ENCODE results near the gene CRTC1. TPM values are rescaled to one million over a fixed set of nuclear protein-coding genes. Genes with fewer than 3 reads are reported as not detected.
A peak's percentile ranks its signal among the peaks of the same experiment; 100 is the strongest.

Gene CRTC1
- total and polyA plus RNA-seq, 8 donors, result 5.2 to 18.1 (median 7.5) TPM

- ATAC-seq, result no peak
- no peak overlapping the region for H3K27ac ChIP-seq
- peak in 1 of 6 donors; percentile 54 for DNase-seq
- intact Hi-C loops (cut with DNase I), result no loop called here
- 75 to 81% methylated on average over 14 of the region's 14 CpGs for WGBS, 2 donors
- no peak for TF ChIP-seq CTCF (IDR thresholded peaks at IDR 0.05)
- no peak overlapping the region for H3K4me3 ChIP-seq
- H3K27me3 ChIP-seq, result no peaks in the 10 kb centered on the region
- H3K9me3 ChIP-seq, result no peaks in the 10 kb centered on the region
- H3K36me3 ChIP-seq, result no peaks in the 10 kb centered on the region
- no peak for FAIRE-seq
- H3K4me1 ChIP-seq, result no peaks in the 10 kb centered on the region
Measured at GRCh38 chr19:18781047-18781600, 97.6 kb downstream of the CRTC1 start.

- Histone ChIP-seq H3K4me1 (no peaks in the 10 kb centered on the region), H3K4me3 (no peak overlapping the region), H3K27ac (no peak overlapping the region), H3K36me3 (no peaks in the 10 kb centered on the region), H3K27me3 (no peaks in the 10 kb centered on the region), H3K9me3 (no peaks in the 10 kb centered on the region)
- 80 to 92% methylated on average over 20 of the region's 20 CpGs for WGBS, 2 donors
- DNase-seq, result peak in 1 of 6 donors; percentile 56
- FAIRE-seq, result no peak
- TF ChIP-seq CTCF (IDR thresholded peaks at IDR 0.05), result no peak
- intact Hi-C loops (cut with DNase I), result no loop called here
- ATAC-seq, result no peak
Measured at GRCh38 chr19:18781885-18782527, 98.5 kb downstream of the CRTC1 start.

- no peak for TF ChIP-seq CTCF (IDR thresholded peaks at IDR 0.05)
- Histone ChIP-seq H3K4me1 (no peaks in the 10 kb centered on the region), H3K9me3 (no peaks in the 10 kb centered on the region), H3K36me3 (no peaks in the 10 kb centered on the region), H3K4me3 (no peak overlapping the region), H3K27me3 (no peaks in the 10 kb centered on the region), H3K27ac (no peak overlapping the region)
- intact Hi-C loops (cut with DNase I), result no loop called here
- 80 to 87% methylated on average over 21 to 22 of the region's 22 CpGs for WGBS, 2 donors
- FAIRE-seq (no peak), DNase-seq (peak in 1 of 6 donors; percentile 69), ATAC-seq (no peak)
Measured at GRCh38 chr19:18782559-18783225, 99.2 kb downstream of the CRTC1 start.

GRCh38 chr19:18783958-18784785, 100.7 kb downstream of the CRTC1 start:
- Histone ChIP-seq H3K4me3 (no peak overlapping the region), H3K36me3 (no peaks in the 10 kb centered on the region), H3K9me3 (no peaks in the 10 kb centered on the region), H3K27ac (no peak overlapping the region), H3K4me1 (no peaks in the 10 kb centered on the region), H3K27me3 (peaks cover 0 to 14% (median 8%) of the 10 kb centered on the region in 4 donors)
- 77 to 82% methylated on average over 19 of the region's 19 CpGs for WGBS, 2 donors
- TF ChIP-seq CTCF (IDR thresholded peaks at IDR 0.05), result no peak
- peak in 1 of 6 donors; percentile 62 for DNase-seq
- intact Hi-C loops (cut with DNase I), result no loop called here
- no peak for ATAC-seq
- no peak for FAIRE-seq

Measured in pancreas (tissue), 10 donors.